Panc1 (cell line): Measurements from ENCODE around the gene PTPRH. TPM values are rescaled to one million over a fixed set of nuclear protein-coding genes. Genes with fewer than 3 reads are reported as not detected.
A peak's percentile ranks its signal among the peaks of the same experiment; 100 is the strongest.

Experiments
- ATAC-seq: fragments of 200-7000 bp; cut with Tn5 transposase; 2 replicates; pipeline ENCODE4 v1.9.1; 2020; ENCODE audit warnings: mild to moderate bottlenecking, moderate library complexity
- BruUV-seq: library from RNA; stranded (reverse); fragments of 400-500 nt; replicated peaks from 2 replicates; lab custom pipeline; 2021; lab: Mats Ljungman, UMichigan
- CTCF ChIA-PET: fragments of 300-600 bp; sonication (Branson Sonifier 250); formaldehyde crosslinking; loops from one replicate; lab custom pipeline; 2022; ENCODE audit warnings: antibody characterized with exemption; lab: Charles Lee
- POLR2A ChIA-PET: fragments of 300-600 bp; sonication (Branson Sonifier 250); formaldehyde crosslinking; loops from one replicate; lab custom pipeline; 2022; ENCODE audit warnings: antibody characterized with exemption; lab: Charles Lee
- DNase-seq: peaks from one replicate; pipeline ENCODE4 v3.0.0-alpha.2; 2010; ENCODE audit warnings: low read depth, low spot score
- H3K27ac ChIP-seq: 2 replicates; pipeline ENCODE4 v1.5.1; 2011; ENCODE audit warnings: mild to moderate bottlenecking, low read length, inconsistent platforms
- H3K27me3 ChIP-seq: fragments of 200-500 bp; sonication (Bioruptor generic); 2 replicates; pipeline ENCODE4 v1.6.0; 2014; ENCODE audit warnings: low read length, inconsistent platforms; ENCODE audit not compliant: control insufficient read depth, insufficient read depth
- H3K36me3 ChIP-seq: fragments of 200-500 bp; sonication (Bioruptor generic); 2 replicates; pipeline ENCODE4 v1.5.1; 2014; ENCODE audit warnings: inconsistent platforms, mild to moderate bottlenecking, low read length, moderate library complexity; ENCODE audit not compliant: control insufficient read depth, insufficient read depth
- H3K4me1 ChIP-seq: 2 replicates; pipeline ENCODE4 v1.5.1; 2011; ENCODE audit warnings: inconsistent platforms, mild to moderate bottlenecking, low read length, moderate library complexity; ENCODE audit not compliant: control insufficient read depth, insufficient read depth
- H3K4me3 ChIP-seq, 2 experiments: 2 replicates each; pipeline ENCODE4 v1.5.1; 2011 to 2012; ENCODE audit warnings: low read depth in 2 of 2, low read length in 2 of 2, mild to moderate bottlenecking in 2 of 2, inconsistent platforms in 1 of 2, moderate library complexity in 1 of 2
- H3K9me3 ChIP-seq: fragments of 200-500 bp; sonication (Bioruptor generic); 2 replicates; pipeline ENCODE4 v1.5.1; 2014; ENCODE audit warnings: low read depth, mild to moderate bottlenecking, inconsistent platforms, low read length, moderate library complexity; ENCODE audit not compliant: control insufficient read depth, insufficient read depth
- CTCF ChIP-seq: fragments of 450-650 bp; IDR thresholded peaks from 2 replicates; pipeline ENCODE4 v1.5.1; 2017; ENCODE audit warnings: mild to moderate bottlenecking
- POLR2AphosphoS5 ChIP-seq: IDR thresholded peaks from 2 replicates; pipeline ENCODE4 v1.6.1; 2012; ENCODE audit warnings: mild to moderate bottlenecking, low read depth, low read length, moderate library complexity
- REST ChIP-seq, 2 experiments: IDR thresholded peaks; 2 replicates each; pipeline ENCODE4 v1.6.1; 2011 to 2012; ENCODE audit warnings: low read depth in 2 of 2, control low read depth in 1 of 2, low read length in 1 of 2, mild to moderate bottlenecking in 1 of 2, moderate library complexity in 1 of 2; ENCODE audit not compliant: insufficient read depth in 1 of 2
- SIN3A ChIP-seq: IDR thresholded peaks from 2 replicates; pipeline ENCODE4 v1.6.1; 2012; ENCODE audit warnings: low read depth, mild to moderate bottlenecking, low read length, moderate library complexity, borderline replicate concordance; ENCODE audit not compliant: insufficient read depth
- TCF7L2 ChIP-seq: IDR thresholded peaks from 2 replicates; pipeline ENCODE4 v1.6.1; 2011; ENCODE audit warnings: mild to moderate bottlenecking, low read depth, low read length, inconsistent platforms
- in situ Hi-C: cut with HindIII; loops from 2 replicates; pipeline ENCODE4 v1.10.0; 2016; ENCODE audit warnings: low sequenced_read_pairs, low pct_unique_long_range_greater_than_20kb
- intact Hi-C: fragments of 100-400 bp; cut with micrococcal nuclease; formaldehyde crosslinking; loops from one replicate; pipeline ENCODE4 v1.10.0; 2022; ENCODE audit not compliant: unreplicated experiment
- total RNA-seq: library from RNA; stranded (reverse); gene quantifications from one replicate; pipeline ENCODE4 v1.2.1, GENCODE V29; 2021; ENCODE audit not compliant: unreplicated experiment

The PTPRH gene
- total RNA-seq, 1 experiment from 2014 or later: 42.8 TPM

GRCh38 chr19:55160128-55160985, 48.9 kb downstream of the PTPRH start:
- Histone ChIP-seq H3K27me3 (no peaks in the 10 kb centered on the region), H3K4me3 (no peak overlapping the region; a peak in 1 of 4 replicates), H3K9me3 (no peaks in the 10 kb centered on the region), H3K4me1 (peaks cover 8% of the 10 kb centered on the region; the same call in 1 of the 2 replicates), H3K27ac (no peak overlapping the region), H3K36me3 (no peaks in the 10 kb centered on the region)
- ChIA-PET CTCF (interaction anchor here (0.9 to 1.5 kb wide), 7 partner anchors 13 to 40 kb away, joined by 3 to 22 read pairs (median 4); no protein-coding TSS in a partner anchor), POLR2A (interaction anchor here (0.6 kb wide), 3 partner anchors 42 to 334 kb away, joined by 3 to 6 read pairs (median 4); no protein-coding TSS in a partner anchor)
- intact Hi-C loops (no loop called here), in situ Hi-C loops (no loop called here)
- peak; percentile 84 for ATAC-seq
- TF ChIP-seq CTCF: peak; percentile 100
- TF ChIP-seq REST (IDR thresholded peaks at IDR 0.05; ENCODE audit: insufficient read depth in 1 of 2, low read depth in 2 of 2, low read length in 1 of 2): peak in 1 of 2 experiments; percentile 58; a peak in 1 of 4 replicates
- no peak for TF ChIP-seq POLR2AphosphoS5
- no TSS peak for BruUV-seq
- peak; percentile 77 for DNase-seq

- Histone ChIP-seq H3K9me3 (no peaks in the 10 kb centered on the region), H3K27ac (no peak overlapping the region; the same call in 1 of the 2 replicates), H3K36me3 (no peaks in the 10 kb centered on the region), H3K4me1 (peaks cover 8% of the 10 kb centered on the region; the same call in 1 of the 2 replicates), H3K4me3 (no peak overlapping the region), H3K27me3 (no peaks in the 10 kb centered on the region)
- TF ChIP-seq POLR2AphosphoS5 (no peak), SIN3A (no peak), TCF7L2 (no peak), CTCF (no peak), REST (IDR thresholded peaks at IDR 0.05; ENCODE audit: insufficient read depth in 1 of 2, low read depth in 2 of 2, low read length in 1 of 2) (no peak)
- no TSS peak for BruUV-seq
- in situ Hi-C loops (no loop called here), intact Hi-C loops (no loop called here)
- ChIA-PET CTCF (interaction anchor here (0.6 to 1.5 kb wide), 5 partner anchors 12 to 466 kb away, joined by 3 to 22 read pairs (median 3); no protein-coding TSS in a partner anchor), POLR2A (interaction anchor here (0.5 to 0.6 kb wide), 4 partner anchors 131 to 983 kb away, joined by 3 to 13 read pairs (median 8); no protein-coding TSS in a partner anchor)
- no peak for DNase-seq
- no peak for ATAC-seq
These were observed 50.2 kb downstream of the PTPRH start for GRCh38 chr19:55158848-55159749.
